CD4-positive, alpha-beta T cell (primary cell): ENCODE results near the gene SCGB1A1. TPM values are rescaled to one million over a fixed set of nuclear protein-coding genes. Genes with fewer than 3 reads are reported as not detected.

ENCODE experiments used
- ATAC-seq: fragments of 200-7000 bp; cut with Tn5 transposase; one replicate; pipeline ENCODE4 v1.10.0; 2022; ENCODE audit warnings: mild to moderate bottlenecking; ENCODE audit not compliant: poor library complexity
- CTCF ChIA-PET: fragments of 350-600 bp; sonication (Branson Sonifier 250); formaldehyde crosslinking; loops from one replicate; lab custom pipeline; 2021; ENCODE audit warnings: antibody characterized with exemption, inconsistent platforms; lab: Charles Lee
- POLR2A ChIA-PET: fragments of 350-600 bp; sonication (Branson Sonifier 250); formaldehyde crosslinking; loops from one replicate; lab custom pipeline; 2021; ENCODE audit warnings: antibody characterized with exemption, inconsistent platforms; lab: Charles Lee
- DNase-seq, 14 experiments: peaks; one replicate each; pipeline ENCODE4 v3.0.0-alpha.2; 2013 to 2020; ENCODE audit warnings: mixed read lengths in 2 of 14
- H3K27ac ChIP-seq, 2 donors: one replicate each; pipeline versions ENCODE4 v1.5.1 to v1.7.0; 2013; ENCODE audit warnings: low read length in 2 of 2, low read depth in 1 of 2, mild to moderate bottlenecking in 1 of 2
- H3K27me3 ChIP-seq, 2 experiments: 1 replicate in 1 of 2; 2 replicates in 1 of 2; pipeline versions ENCODE4 v1.6.1 to v1.7.0; 2013; ENCODE audit warnings: low read length in 2 of 2, control low read depth in 1 of 2, mild to moderate bottlenecking in 1 of 2, moderate library complexity in 1 of 2; ENCODE audit not compliant: insufficient read depth in 2 of 2, control insufficient read depth in 1 of 2
- H3K36me3 ChIP-seq: one replicate; pipeline ENCODE4 v1.6.1; 2013; ENCODE audit warnings: low read length, control low read depth; ENCODE audit not compliant: insufficient read depth
- H3K4me1 ChIP-seq: one replicate; pipeline ENCODE4 v1.6.1; 2013; ENCODE audit warnings: low read length, control low read depth; ENCODE audit not compliant: insufficient read depth
- H3K4me3 ChIP-seq: one replicate; pipeline ENCODE4 v1.5.1; 2013; ENCODE audit warnings: mild to moderate bottlenecking, low read length, moderate library complexity
- H3K9me3 ChIP-seq, 2 experiments: 1 replicate in 1 of 2; 2 replicates in 1 of 2; pipeline versions ENCODE4 v1.6.1 to v1.7.0; 2013; ENCODE audit warnings: low read length in 2 of 2, mild to moderate bottlenecking in 2 of 2, control low read depth in 1 of 2, moderate library complexity in 1 of 2; ENCODE audit not compliant: control insufficient read depth in 1 of 2, insufficient read depth in 1 of 2
- H3K27ac Mint-ChIP-seq: one replicate; pipeline ENCODE4 v1.8.0; 2020; ENCODE audit warnings: mixed read lengths
- H3K27me3 Mint-ChIP-seq: one replicate; pipeline ENCODE4 v1.8.0; 2021; ENCODE audit warnings: mixed read lengths
- H3K36me3 Mint-ChIP-seq: one replicate; pipeline ENCODE4 v1.8.0; 2021; ENCODE audit warnings: low read depth, mixed read lengths
- H3K4me1 Mint-ChIP-seq: one replicate; pipeline ENCODE4 v1.8.0; 2021; ENCODE audit warnings: low read depth, mixed read lengths
- H3K4me3 Mint-ChIP-seq: one replicate; pipeline ENCODE4 v1.8.0; 2020; ENCODE audit warnings: mild to moderate bottlenecking, mixed read lengths
- H3K9me3 Mint-ChIP-seq: one replicate; pipeline ENCODE4 v1.8.0; 2020; ENCODE audit warnings: mixed read lengths
- CTCF ChIP-seq: fragments of 200-600 bp; IDR thresholded peaks from one replicate; pipeline ENCODE4 v1.8.0; 2022; ENCODE audit warnings: antibody characterized with exemption, mild to moderate bottlenecking
- intact Hi-C, 2 experiments: fragments of 100-400 bp; cut with DNase I in 1 of 2; cut with micrococcal nuclease in 1 of 2; formaldehyde crosslinking; loops; one replicate each; pipeline versions ENCODE4 v1.15.1 to v1.9.0; 2023 to 2025; cut with DNase I, micrococcal nuclease
- total RNA-seq, 174 experiments: library from RNA in 2 of 174; stranded (reverse) in 2 of 174; gene quantifications; one replicate each; pipeline ENCODE4 v1.2.3 and lab custom pipeline; 2021 to 2026

Gene SCGB1A1
- total RNA-seq, 2 experiments from 2014 or later: not detected

GRCh38 chr11:62400281-62400680, 18.6 kb upstream of the SCGB1A1 start:
- DNase-seq: no peak
- H3K9me3 ChIP-seq: no peaks in the 10 kb centered on the region
- no peak overlapping the region for H3K27ac ChIP-seq
- ChIA-PET POLR2A (no interaction called here), CTCF (interaction anchor here (0.8 kb wide), 1 partner anchor 10 kb away, joined by 4 read pairs; no protein-coding TSS in a partner anchor)
- Mint-ChIP-seq H3K9me3 (no peaks in the 10 kb centered on the region), H3K4me1 (peaks cover 29% of the 10 kb centered on the region), H3K4me3 (no peak overlapping the region), H3K36me3 (no peaks in the 10 kb centered on the region), H3K27me3 (no peaks in the 10 kb centered on the region), H3K27ac (no peak overlapping the region)
- H3K36me3 ChIP-seq: no peaks in the 10 kb centered on the region
- TF ChIP-seq CTCF: no peak
- ATAC-seq: no peak
- intact Hi-C loops: no loop called here
- H3K4me1 ChIP-seq: peaks cover 41% of the 10 kb centered on the region
- no peaks in the 10 kb centered on the region for H3K27me3 ChIP-seq
- H3K4me3 ChIP-seq: no peak overlapping the region

GRCh38 chr11:62400760-62401159, 18.1 kb upstream of the SCGB1A1 start:
- Histone ChIP-seq H3K4me3 (no peak overlapping the region), H3K27ac (no peak overlapping the region), H3K36me3 (no peaks in the 10 kb centered on the region), H3K27me3 (no peaks in the 10 kb centered on the region), H3K4me1 (peaks cover 41% of the 10 kb centered on the region), H3K9me3 (no peaks in the 10 kb centered on the region)
- Mint-ChIP-seq H3K4me3 (no peak overlapping the region), H3K9me3 (no peaks in the 10 kb centered on the region), H3K36me3 (no peaks in the 10 kb centered on the region), H3K4me1 (peaks cover 29% of the 10 kb centered on the region), H3K27me3 (no peaks in the 10 kb centered on the region), H3K27ac (no peak overlapping the region)
- ChIA-PET CTCF (interaction anchor here (0.8 kb wide), 1 partner anchor 9 kb away, joined by 4 read pairs; no protein-coding TSS in a partner anchor), POLR2A (interaction anchor here (0.7 kb wide), 1 partner anchor 191 kb away, joined by 3 read pairs; the partner anchor contains the start of gene TUT1)
- intact Hi-C loops: no loop called here
- DNase-seq: no peak
- no peak for ATAC-seq
- TF ChIP-seq CTCF: no peak

GRCh38 chr11:62401356-62401755, 17.5 kb upstream of the SCGB1A1 start:
- Histone ChIP-seq H3K27ac (no peak overlapping the region), H3K36me3 (no peaks in the 10 kb centered on the region), H3K4me3 (peak overlapping the region; percentile 32), H3K9me3 (no peaks in the 10 kb centered on the region), H3K27me3 (no peaks in the 10 kb centered on the region), H3K4me1 (peaks cover 41% of the 10 kb centered on the region)
- peaks cover 29% of the 10 kb centered on the region for H3K4me1 Mint-ChIP-seq
- H3K4me3 Mint-ChIP-seq: peak overlapping the region; percentile 82
- H3K9me3 Mint-ChIP-seq: no peaks in the 10 kb centered on the region
- no peaks in the 10 kb centered on the region for H3K36me3 Mint-ChIP-seq
- no peak for DNase-seq
- no peaks in the 10 kb centered on the region for H3K27me3 Mint-ChIP-seq
- ATAC-seq: no peak
- POLR2A ChIA-PET: interaction anchor here (0.7 to 1.4 kb wide), 2 partner anchors 173 to 190 kb away, joined by 3 to 5 read pairs; partner anchors contain the start of genes EEF1G and TUT1
- TF ChIP-seq CTCF: no peak
- H3K27ac Mint-ChIP-seq: peak overlapping the region; percentile 77
- intact Hi-C loops: no loop called here
- CTCF ChIA-PET: interaction anchor here (1.0 kb wide), 1 partner anchor 142 kb away, joined by 3 read pairs; no protein-coding TSS in a partner anchor
